NOMO-1 treated with dmso at 0.1 percent for 144 hours (cell line): Measurements from ENCODE around the gene TMED6.
"Not testable (repeated sequence)": the region's sequence is repeated elsewhere in the genome, so short reads cannot be mapped to it uniquely, and the experiment has no call there.

Experiments
- DNase-seq: peaks from one replicate; lab custom pipeline; 2025; ENCODE audit not compliant: unreplicated experiment; lab: John Stamatoyannopoulos, UW

The TMED6 gene

DNA sequence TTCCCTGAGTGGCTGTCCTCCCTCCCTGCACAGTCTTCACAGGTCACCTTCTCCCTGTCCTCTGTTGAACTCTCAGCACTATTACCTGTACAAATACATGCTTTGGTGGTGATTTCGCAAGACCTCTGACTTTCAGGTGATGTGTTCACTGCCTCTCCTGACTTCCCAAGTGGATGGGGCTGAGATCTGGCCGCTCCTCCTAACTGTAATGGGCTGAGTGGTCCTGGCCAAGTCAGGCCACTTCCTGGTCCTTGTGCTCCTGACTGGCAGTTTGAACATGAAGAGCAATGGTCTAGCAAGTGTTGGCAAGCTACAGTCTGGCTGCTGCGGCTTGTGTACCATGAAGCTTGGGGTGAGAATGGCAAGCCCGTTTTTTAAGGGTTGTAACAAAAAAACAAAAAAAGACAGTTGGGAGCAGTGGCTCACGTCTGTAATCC lies 11.7 kb upstream of the TMED6 start:
- no peak for DNase-seq

GRCh38 chr16:69360070-69360469 lies 8.5 kb upstream of the TMED6 start:
- DNase-seq = not testable (repeated sequence)

DNA sequence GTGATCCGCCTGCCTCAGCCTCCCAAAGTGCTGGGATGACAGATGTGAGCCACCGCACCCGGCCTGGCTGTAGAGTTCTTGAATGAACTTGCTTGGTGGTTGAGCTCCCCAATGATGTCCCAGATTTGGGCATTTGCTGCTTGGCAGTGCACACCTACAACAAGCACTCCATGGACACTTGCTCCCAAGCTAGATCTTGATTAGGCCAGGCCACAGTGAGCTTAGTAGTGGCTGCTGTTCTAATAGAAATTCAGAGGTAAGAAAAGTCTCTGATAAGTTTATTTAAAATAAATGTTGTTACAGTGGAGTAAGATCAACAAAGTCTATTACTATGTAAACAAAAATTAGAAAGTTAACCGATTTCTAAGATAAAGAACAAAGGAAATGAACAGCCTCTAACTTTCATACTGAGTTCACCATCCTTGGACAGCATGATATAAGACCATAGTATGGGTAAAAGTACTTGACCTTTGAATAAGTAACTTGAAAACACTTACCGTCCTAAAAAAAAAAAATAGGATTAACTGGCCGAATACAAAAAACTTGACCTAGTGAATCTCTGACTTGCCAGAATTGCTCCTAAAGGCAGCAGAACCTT lies 951 bp downstream of the TMED6 start:
- DNase-seq = no peak

DNA sequence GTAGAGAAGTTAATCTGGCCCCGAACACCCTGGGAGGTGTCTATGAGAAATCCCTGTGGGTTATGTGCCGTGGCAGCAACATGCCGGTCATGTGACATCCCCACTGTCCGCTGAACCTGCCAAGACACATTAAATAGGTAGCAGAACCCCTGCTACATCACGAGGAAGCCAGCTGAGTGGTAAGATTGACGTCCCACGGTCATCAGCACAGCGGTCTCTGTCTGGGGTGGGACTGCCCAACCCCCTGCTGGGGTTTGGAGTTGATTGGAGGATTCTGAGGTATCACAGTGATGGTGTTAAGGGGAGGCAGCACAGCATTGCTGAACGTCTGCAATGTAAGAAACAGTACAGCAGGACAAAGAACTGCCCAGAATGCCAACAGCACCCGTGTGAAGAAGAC lies 2.0 kb downstream of the TMED6 start:
- no peak for DNase-seq

- no peak for DNase-seq
These were observed 3.4 kb downstream of the TMED6 start for GRCh38 chr16:69348222-69348621.

GRCh38 chr16:69346683-69347082 lies 4.9 kb downstream of the TMED6 start:
- DNase-seq = no peak

GRCh38 chr16:69345923-69346322 lies 5.7 kb downstream of the TMED6 start:
- no peak for DNase-seq

- no peak for DNase-seq
These were observed 7.4 kb downstream of the TMED6 start for GRCh38 chr16:69344171-69344570.

DNA sequence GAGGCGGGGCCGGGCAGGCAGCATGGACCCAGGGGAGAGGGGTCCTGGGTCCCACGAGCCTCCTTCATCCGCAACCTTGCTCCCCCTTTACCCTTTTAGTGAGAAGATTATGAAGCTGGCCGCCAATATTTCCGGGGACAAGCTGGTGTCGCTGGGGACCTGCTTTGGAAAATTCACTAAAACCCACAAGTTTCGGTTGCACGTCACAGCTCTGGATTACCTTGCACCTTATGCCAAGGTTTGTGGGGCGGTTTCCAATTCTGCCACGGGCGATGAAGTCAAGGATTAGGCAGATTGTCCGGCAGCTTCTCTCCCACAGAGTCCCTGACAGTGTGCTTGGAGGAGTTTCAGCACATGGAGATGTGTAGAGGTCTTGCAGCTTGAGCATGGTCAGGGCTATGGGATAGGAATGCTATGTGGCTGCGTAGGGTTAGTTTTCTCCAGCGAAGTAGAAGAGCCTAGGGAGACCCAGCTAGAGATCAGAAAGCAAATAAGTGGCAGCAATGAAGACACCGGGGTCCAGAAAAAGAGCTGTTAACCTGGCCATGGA lies 11.4 kb downstream of the TMED6 start:
- DNase-seq = no peak

GRCh38 chr16:69339289-69340094 lies 12.1 kb downstream of the TMED6 start, which contains the start of the genes COG8 and NIP7:
TSS of gene COG8 (minus strand) at chr16:69339564. CDS start at chr16:69339552, 12 bp downstream.
TSS of gene NIP7 (plus strand) at chr16:69339772. CDS start at chr16:69339830, 58 bp downstream.
- DNase-seq = peak; percentile 97

DNA sequence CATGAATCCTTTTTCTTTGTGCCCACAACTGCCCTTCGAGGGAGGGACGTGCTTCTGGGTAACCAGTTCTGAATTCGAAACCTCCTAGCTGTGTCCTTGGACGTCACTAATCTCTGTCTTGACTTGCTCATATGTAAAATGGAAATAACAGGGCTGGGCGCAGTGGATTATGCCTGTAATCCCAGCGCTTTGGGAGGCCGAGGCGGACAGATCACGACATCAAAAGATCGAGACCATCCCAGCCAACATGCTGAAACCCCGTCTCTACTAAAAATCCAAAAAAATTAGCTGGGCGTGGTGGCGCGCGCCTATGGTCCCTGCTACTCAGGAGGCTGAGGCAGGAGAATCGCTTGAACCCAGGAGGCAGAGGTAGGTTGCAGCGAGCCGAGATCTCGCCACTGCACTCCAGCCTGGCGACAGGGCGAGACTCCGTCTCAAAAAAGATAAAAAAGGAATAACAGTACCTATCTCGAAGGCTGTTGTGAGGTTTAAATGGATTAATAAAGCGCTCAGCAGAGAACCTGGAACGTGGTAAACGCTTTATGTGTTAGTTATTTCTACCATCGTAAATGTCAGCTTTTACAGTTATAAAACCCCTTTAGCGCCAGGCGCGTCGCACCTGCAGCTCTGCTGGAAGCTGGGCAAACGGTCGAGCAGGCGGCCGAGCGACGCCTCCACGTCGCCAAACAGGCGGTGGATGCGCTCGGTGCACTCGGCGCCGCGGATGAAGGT lies 12.9 kb downstream of the TMED6 start:
- no peak for DNase-seq

DNA sequence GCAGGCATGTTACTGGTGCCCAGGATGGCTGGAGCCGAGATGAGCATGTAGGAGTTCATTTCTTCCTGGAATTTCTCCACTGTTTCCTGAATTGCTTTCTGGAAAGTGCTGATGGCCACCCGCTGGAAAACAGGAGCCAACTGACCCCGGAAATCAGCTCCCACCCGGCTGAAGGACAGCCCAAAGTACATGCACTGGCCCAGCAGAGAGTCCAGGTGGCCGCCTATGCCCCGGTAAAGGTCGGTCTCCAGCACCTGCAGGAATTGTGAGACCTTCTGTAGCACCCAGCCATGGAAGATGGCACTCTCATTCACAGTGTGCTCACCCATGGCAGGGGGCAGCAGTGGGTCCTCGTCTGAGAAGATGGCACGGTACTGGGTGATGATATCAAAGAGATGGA lies 16.9 kb downstream of the TMED6 start:
- no peak for DNase-seq

- peak; percentile 81 for DNase-seq
These were observed 21.1 kb downstream of the TMED6 start, which contains the start of gene PDF for GRCh38 chr16:69330286-69331109. TSS of gene PDF (minus strand) at chr16:69330588. CDS start at chr16:69330570, 18 bp downstream.

DNA sequence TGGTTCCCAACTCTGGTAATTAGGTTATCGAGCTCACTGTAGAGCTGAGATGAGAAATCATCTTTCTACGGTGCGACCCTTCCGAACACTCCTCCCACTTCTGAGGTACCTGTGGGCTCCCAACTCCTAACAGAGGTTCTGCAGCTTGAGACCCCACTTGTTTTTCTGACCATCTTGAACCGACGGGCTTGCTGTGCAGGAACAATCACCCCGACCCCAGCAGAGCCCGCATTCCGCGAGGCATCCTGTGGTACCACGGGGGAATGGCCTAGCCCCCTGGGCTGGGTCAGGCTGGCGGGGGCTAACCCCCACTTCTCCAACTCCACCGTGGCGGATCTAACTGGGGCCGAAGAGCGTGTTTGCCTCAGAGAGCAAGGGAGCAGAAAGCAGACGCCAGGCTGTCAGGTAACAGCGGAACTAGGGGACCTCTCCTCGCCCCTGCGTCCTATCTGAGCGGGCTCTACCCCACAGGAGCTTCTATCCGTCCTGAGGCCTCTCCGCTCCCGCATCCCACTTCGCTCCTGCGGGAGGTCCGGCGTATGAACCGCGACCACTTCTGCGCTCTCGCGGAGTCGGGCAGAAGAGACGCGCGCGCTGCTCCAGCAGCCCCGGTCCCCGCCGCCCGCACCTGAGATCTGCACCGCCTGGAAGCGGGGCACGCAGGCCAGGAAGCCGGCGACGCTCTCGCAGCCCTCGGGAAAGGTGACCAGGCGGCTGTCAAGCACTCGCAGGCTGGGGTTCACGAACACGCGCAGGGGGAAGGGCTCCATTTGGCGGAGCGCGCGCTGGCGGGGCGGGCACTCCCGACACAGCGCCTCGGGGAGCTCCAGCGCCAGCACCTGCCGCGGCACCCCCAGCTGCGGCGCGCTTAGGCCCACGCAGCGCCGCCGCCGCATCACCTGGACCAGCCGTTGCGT lies 22.0 kb downstream of the TMED6 start:
- DNase-seq = no peak

DNA sequence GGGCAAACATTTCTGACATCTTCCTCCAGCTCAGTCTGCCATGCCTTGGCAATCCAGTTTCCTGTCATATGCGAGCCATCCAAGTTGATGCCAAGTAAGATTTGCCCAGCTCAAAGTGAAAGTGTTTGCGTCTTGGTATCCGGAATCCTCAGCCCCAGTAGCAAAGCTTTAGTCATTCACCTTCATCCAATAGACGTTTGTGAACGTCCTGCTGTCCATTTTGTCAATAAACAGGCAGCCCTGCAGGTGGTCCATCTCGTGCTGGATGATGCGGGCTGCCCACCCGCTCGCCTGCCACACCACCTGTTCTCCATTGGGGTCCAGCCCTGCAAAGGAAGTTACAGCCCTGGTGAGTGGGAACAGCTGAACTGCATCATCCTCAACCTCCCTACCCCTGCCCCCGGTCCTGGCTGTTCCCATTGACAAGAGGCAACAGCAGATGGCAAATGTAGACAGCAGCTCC lies 22.7 kb downstream of the TMED6 start:
- no peak for DNase-seq

DNA sequence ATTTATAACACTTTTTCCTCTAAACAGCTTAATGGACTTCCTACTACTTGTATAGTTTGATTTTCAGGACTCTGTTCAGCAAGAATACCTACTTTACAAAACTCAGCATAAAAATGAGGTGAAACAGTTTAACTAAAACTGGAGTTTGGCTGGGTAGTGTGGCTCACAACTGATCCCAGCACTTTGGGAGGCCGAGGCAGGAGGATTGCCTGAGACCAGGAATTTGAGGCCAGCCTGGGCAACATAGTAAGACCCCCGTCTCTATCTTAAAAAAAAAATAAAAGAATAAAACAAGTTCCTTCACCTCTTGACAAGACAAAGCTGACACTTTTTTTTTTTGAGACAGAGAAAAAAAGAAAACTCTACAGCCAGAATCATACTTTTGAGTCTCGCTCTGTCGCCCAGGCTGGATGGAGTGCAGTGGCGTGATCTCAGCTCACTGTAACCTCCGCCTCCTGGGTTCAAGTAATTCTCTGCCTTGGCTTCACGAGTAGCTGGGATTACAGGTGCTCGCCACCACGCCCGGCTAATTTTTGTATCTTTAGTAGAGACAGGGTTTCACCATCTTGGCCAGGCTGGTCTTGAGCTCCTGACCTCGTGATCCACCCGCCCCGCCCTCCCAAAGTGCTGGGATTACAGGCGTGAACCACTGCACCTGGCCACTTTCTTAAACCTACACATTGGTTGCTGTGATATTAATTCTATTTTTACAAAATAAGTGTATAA lies 23.8 kb downstream of the TMED6 start:
- DNase-seq = no peak

DNA sequence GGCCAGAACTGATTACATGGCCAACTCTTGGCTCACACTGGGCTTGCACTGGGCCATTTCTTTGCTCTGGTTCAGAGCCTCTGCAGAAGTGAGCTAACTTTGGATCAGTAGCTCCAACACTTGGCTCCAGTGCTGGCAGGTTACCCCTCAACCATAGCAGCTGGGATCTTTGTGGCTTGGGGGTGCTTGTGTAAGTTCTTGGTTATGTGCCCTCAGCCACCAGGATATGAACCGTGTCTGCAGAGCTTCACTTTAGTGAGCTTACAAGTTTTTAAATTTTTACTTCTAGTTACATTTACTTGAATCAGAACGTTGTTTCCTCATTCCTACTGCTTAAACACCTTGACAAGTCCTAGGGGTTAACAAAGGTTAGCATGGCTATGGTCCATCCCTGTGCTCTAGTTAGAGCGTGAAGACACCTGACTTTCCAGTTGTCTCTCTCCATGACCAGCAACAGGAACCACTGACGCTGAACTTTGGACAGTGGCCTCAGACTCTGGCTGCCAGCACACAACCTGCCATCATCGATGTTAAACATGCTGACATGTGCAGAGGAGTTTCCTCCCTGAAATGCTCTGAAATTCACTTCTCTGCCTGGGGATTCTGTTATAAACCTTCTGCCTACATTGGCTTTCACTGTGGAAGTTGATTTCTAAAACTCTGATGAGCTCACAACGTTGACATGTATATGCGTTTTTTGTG lies 25.3 kb downstream of the TMED6 start:
- DNase-seq = no peak

DNA sequence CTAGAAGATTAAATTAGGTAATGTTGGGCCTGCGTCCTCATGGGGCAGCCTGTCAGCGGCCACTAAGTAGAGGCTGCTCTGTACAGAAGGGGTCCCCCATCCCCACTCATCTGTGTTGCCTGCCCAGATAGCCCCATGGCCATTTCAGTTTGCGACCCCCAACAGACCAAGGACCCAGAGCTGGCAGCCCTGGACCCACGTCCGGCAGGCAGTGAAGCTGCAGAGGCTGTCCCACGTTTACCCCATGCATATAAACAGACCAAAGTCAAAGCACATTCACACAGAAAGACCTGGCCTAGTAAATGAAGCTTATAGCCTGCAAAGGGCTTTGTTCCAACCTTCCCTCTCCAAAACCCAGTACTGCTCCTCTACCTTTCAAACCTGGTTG lies 25.8 kb downstream of the TMED6 start:
- no peak for DNase-seq
